Colon (tissue), 2 donors: ENCODE measurements around the gene MCL1.
"Not testable (repeated sequence)": the region's sequence is repeated elsewhere in the genome, so short reads cannot be mapped to it uniquely, and the experiment has no call there.

Source experiments
- FAIRE-seq: peaks from 2 replicates; lab custom pipeline; 2012; peaks lifted over from hg19 to GRCh38; lab: Jason Lieb, UNC
- donor health status: control.
- donor health status: control.

MCL1 gene

GRCh38 chr1:150579110-150579944 is at the start of gene MCL1:
TSS of gene MCL1 (minus strand) at chr1:150579610. CDS start at chr1:150579530, 80 bp downstream.
- no peak for FAIRE-seq

GRCh38 chr1:150628766-150629114 is 49.3 kb upstream of the MCL1 start:
- FAIRE-seq, result no peak

GRCh38 chr1:150627826-150628410 is 48.5 kb upstream of the MCL1 start:
- FAIRE-seq, result no peak

GRCh38 chr1:150626150-150626549 is 46.7 kb upstream of the MCL1 start:
- no peak for FAIRE-seq

- FAIRE-seq, result not testable (repeated sequence)
Observed at GRCh38 chr1:150624546-150624945, 45.1 kb upstream of the MCL1 start.

- not testable (repeated sequence) for FAIRE-seq
Observed at GRCh38 chr1:150624134-150624533, 44.7 kb upstream of the MCL1 start.

GRCh38 chr1:150622303-150622975 is 43.0 kb upstream of the MCL1 start:
- no peak for FAIRE-seq

GRCh38 chr1:150621497-150622302 is 42.3 kb upstream of the MCL1 start:
- FAIRE-seq, result no peak

GRCh38 chr1:150620919-150621318 is 41.5 kb upstream of the MCL1 start:
- no peak for FAIRE-seq

GRCh38 chr1:150619576-150620509 is 40.4 kb upstream of the MCL1 start:
- FAIRE-seq, result no peak

GRCh38 chr1:150615346-150616201 is 36.2 kb upstream of the MCL1 start:
- FAIRE-seq, result no peak

- peak; percentile 58 for FAIRE-seq
Observed at GRCh38 chr1:150613061-150613920, 33.9 kb upstream of the MCL1 start.

GRCh38 chr1:150612014-150612345 is 32.6 kb upstream of the MCL1 start:
- no peak for FAIRE-seq

- FAIRE-seq, result no peak
Observed at GRCh38 chr1:150610576-150610975, 31.2 kb upstream of the MCL1 start.

- no peak for FAIRE-seq
Observed at GRCh38 chr1:150609732-150610131, 30.3 kb upstream of the MCL1 start.

- FAIRE-seq, result no peak
Observed at GRCh38 chr1:150606463-150607142, 27.2 kb upstream of the MCL1 start.

GRCh38 chr1:150605451-150605731 is 26.0 kb upstream of the MCL1 start:
- not testable (repeated sequence) for FAIRE-seq

GRCh38 chr1:150604226-150604588 is 24.8 kb upstream of the MCL1 start:
- no peak for FAIRE-seq

- no peak for FAIRE-seq
Observed at GRCh38 chr1:150603711-150604110, 24.3 kb upstream of the MCL1 start.
